ENCODE data around the gene VSX2. TPM values are rescaled to one million over a fixed set of nuclear protein-coding genes. Genes with fewer than 3 reads are reported as not detected.
A peak's percentile ranks its signal among the peaks of the same experiment; 100 is the strongest.

Gene VSX2
- polyA plus RNA-seq, 1 donor (not counting 4 experiments of a cell fraction or from before 2014, with no cell fraction given): not detected

- FAIRE-seq: no peak
- dilution Hi-C loops (cut with MboI; ENCODE audit: extremely low pct_ligation_motif_present, low sequenced_read_pairs): no loop called here
These were observed 18.9 kb downstream of the VSX2 start for GRCh38 chr14:74257941-74258763.

GRCh38 chr14:74258764-74259035 lies 19.5 kb downstream of the VSX2 start:
- dilution Hi-C loops (cut with MboI; ENCODE audit: extremely low pct_ligation_motif_present, low sequenced_read_pairs): no loop called here
- no peak overlapping the region for H2AFZ ChIP-seq (ENCODE audit: control insufficient read depth, low read length)
- H3K9me1 ChIP-seq (ENCODE audit: control insufficient read depth, extremely low read depth, insufficient read depth, low read length): no peaks in the 10 kb centered on the region
- no peaks in the 10 kb centered on the region for H3K79me2 ChIP-seq (ENCODE audit: control insufficient read depth, insufficient read depth, low read length)
- peaks cover 21% of the 10 kb centered on the region for H3K4me1 ChIP-seq (ENCODE audit: control insufficient read depth, extremely low read depth, insufficient read depth, low read length)
- peaks cover 34% of the 10 kb centered on the region for H3K27me3 ChIP-seq (ENCODE audit: control insufficient read depth, extremely low read depth, insufficient read depth, low read length)
- H3K4me2 ChIP-seq (ENCODE audit: control insufficient read depth, extremely low read depth, insufficient read depth, low read depth, low read length): no peak overlapping the region
- no peak overlapping the region for H3K9ac ChIP-seq (ENCODE audit: control insufficient read depth, extremely low read depth, insufficient read depth, low read length)
- H3K27ac ChIP-seq (ENCODE audit: control insufficient read depth, insufficient read depth, low read length): no peak overlapping the region
- H3K4me3 ChIP-seq (ENCODE audit: control insufficient read depth in 2 of 3, extremely low read depth in 1 of 3, insufficient read depth in 2 of 3, low read depth in 1 of 3, low read length in 3 of 3): no peak overlapping the region
- FAIRE-seq: no peak
- no peaks in the 10 kb centered on the region for H3K9me3 ChIP-seq (ENCODE audit: control insufficient read depth, low read depth, low read length)
- TF ChIP-seq CTCF (optimal IDR thresholded peaks at IDR 0.05 in 1 of 3, IDR thresholded peaks at IDR 0.05 in 1 of 3, conservative IDR thresholded peaks at IDR 0.05 in 1 of 3; ENCODE audit: extremely low read depth in 1 of 3, insufficient read depth in 2 of 3, low read length in 3 of 3) (no peak), EZH2 (IDR thresholded peaks at IDR 0.05; ENCODE audit: low read length) (no peak)
- no peaks in the 10 kb centered on the region for H4K20me1 ChIP-seq (ENCODE audit: control insufficient read depth, extremely low read depth, insufficient read depth, low read length)
- DNase-seq (ENCODE audit: low read depth, low spot score): no peak
- H3K36me3 ChIP-seq (ENCODE audit: control insufficient read depth in 2 of 2, extremely low read depth in 1 of 2, insufficient read depth in 2 of 2, low read length in 2 of 2): no peaks in the 10 kb centered on the region

More at GRCh38 chr14:74257941-74258763, 18.9 kb downstream of the VSX2 start:
- Histone ChIP-seq H3K27me3 (ENCODE audit: control insufficient read depth, extremely low read depth, insufficient read depth, low read length) (peaks cover 34% of the 10 kb centered on the region), H3K9me3 (ENCODE audit: control insufficient read depth, low read depth, low read length) (no peaks in the 10 kb centered on the region), H3K79me2 (ENCODE audit: control insufficient read depth, insufficient read depth, low read length) (no peaks in the 10 kb centered on the region), H3K4me1 (ENCODE audit: control insufficient read depth, extremely low read depth, insufficient read depth, low read length) (peaks cover 17% of the 10 kb centered on the region), H3K9ac (ENCODE audit: control insufficient read depth, extremely low read depth, insufficient read depth, low read length) (peak overlapping the region; percentile 15), H4K20me1 (ENCODE audit: control insufficient read depth, extremely low read depth, insufficient read depth, low read length) (no peaks in the 10 kb centered on the region), H3K4me3 (ENCODE audit: control insufficient read depth in 2 of 3, extremely low read depth in 1 of 3, insufficient read depth in 2 of 3, low read depth in 1 of 3, low read length in 3 of 3) (peak overlapping the region; percentile 42 to 68 (median 64)), H3K9me1 (ENCODE audit: control insufficient read depth, extremely low read depth, insufficient read depth, low read length) (no peaks in the 10 kb centered on the region), H2AFZ (ENCODE audit: control insufficient read depth, low read length) (peak overlapping the region; percentile 26), H3K4me2 (ENCODE audit: control insufficient read depth, extremely low read depth, insufficient read depth, low read depth, low read length) (peak overlapping the region; percentile 86), H3K36me3 (ENCODE audit: control insufficient read depth in 2 of 2, extremely low read depth in 1 of 2, insufficient read depth in 2 of 2, low read length in 2 of 2) (no peaks in the 10 kb centered on the region), H3K27ac (ENCODE audit: control insufficient read depth, insufficient read depth, low read length) (no peak overlapping the region)
- no peak for TF ChIP-seq CTCF (optimal IDR thresholded peaks at IDR 0.05 in 1 of 3, IDR thresholded peaks at IDR 0.05 in 1 of 3, conservative IDR thresholded peaks at IDR 0.05 in 1 of 3; ENCODE audit: extremely low read depth in 1 of 3, insufficient read depth in 2 of 3, low read length in 3 of 3)
- TF ChIP-seq EZH2 (IDR thresholded peaks at IDR 0.05; ENCODE audit: low read length): peak; percentile 80
- no peak for DNase-seq (ENCODE audit: low read depth, low spot score)

Measured in keratinocyte (primary cell).